GM18498 (cell line): ENCODE results near the gene COL25A1.

Experiments
- ATAC-seq: cut with Tn5 transposase; IDR thresholded peaks from one replicate; pipeline ENCODE4 v1.9.1; 2021; ENCODE audit warnings: mild to moderate bottlenecking, moderate library complexity; ENCODE audit not compliant: unreplicated experiment

Gene COL25A1

DNA sequence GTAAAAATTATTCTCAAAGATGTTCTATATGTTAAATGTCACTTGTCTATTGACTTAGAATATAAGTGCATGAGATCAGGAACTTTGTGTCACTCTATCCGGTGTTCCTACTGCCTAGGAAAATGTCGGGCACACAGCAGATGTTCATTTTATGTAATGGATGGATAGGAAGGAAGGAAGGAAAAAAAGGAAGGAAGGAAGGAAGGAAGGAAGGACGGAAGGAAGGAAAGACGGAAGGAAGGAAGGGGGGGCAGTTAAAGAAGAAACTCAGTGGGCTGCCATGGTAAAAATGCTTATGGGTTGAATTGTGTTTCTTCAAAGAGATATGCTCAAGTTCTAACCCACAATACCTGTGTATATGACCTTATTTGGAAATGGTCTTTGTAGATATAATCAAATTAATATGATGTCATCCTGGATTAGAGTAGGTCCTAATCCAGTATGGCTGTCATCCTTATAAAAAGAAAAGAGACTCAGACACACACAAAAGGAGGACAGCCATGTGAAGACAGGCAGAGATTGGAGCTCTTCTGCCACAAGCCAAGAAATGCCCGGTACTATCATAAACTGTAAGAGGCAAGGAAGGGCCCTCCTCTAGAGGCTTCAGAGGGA lies 86.3 kb downstream of the COL25A1 start:
- ATAC-seq: no peak

DNA sequence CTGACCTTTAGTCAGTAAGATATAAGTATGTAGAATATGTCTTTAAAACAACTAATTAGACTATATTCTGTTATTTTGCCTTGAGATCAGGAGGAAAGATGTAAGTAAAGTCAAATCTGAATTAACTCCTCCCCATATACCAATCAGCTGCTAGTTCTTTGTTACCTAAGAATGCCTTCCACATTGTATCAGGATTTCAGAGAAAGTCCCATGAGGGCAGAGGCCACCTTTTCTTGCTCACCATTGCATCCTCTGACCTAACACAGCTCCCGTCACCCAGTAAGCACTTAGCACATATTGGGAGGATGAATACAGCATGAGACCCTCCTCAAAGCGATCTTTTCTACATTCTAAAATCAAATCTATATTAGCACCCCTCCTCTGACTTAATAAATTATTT lies 87.0 kb downstream of the COL25A1 start:
- no peak for ATAC-seq

DNA sequence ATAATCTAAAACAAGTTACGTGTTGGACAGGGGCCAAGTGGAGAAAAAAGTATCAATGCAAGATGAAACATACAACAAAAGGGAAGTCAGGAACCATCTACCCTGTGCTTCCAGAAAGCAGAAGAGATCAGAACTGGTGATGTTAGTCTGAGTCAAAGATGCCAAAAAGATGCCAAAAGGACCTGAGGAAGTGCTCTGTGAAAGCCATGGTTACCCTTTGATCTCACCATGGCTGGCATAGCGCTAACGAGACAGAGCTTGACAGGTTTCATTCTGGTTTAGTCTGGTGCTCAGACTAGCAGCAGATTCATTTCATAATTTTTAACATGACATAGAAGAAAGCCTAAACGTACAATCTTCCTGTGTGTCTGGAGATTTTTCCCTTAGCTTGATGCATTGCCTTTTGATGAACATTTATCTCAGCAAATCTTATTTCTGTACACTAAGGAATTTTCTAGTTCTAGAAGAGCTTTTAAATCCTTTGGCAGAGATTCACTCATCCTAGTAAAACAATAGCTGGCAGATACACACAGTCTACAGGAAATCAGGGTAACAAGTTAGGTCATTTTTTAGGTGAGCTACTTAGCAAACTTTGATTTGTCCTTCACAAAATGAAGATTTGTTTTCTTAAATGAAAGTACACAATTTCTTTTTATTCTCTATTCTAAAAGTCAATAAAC lies 87.7 kb downstream of the COL25A1 start:
- no peak for ATAC-seq

DNA sequence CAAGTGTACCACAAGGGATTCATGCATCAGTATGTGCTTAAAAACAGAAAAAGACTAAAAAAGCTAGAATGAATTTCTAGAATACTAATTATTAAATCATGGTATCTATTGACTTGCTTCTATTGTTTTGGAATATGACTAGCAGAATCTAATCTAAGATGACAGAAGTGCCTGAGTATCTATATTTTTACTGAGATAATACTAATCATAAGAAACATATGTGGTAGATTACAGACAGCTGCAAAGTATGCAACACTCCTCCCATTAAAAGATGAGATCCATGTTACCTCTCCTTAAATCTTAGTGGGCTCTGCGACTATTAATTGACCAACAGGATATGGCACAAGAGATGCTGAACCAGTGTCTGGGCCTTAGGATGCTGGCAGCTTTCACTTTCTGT lies 89.4 kb downstream of the COL25A1 start:
- ATAC-seq: no peak

DNA sequence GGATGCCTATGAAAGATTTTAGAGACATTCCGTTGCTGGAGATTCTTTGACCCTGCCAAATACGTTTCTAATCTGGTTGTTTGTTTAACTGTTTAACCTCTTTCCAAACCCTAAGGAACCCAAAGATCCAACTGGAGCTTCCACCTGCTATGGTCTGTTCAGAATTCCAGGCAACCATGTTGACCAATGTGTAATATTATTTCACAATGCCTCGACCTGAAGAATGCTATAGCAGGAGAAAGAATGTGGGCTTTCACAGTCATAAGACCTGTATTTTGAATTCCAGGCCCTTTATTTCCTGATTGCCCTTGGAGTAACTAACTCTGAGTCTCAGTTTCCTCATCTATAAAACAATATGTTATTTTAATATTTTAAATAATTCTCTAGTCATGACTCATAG lies 90.8 kb downstream of the COL25A1 start:
- ATAC-seq: no peak

DNA sequence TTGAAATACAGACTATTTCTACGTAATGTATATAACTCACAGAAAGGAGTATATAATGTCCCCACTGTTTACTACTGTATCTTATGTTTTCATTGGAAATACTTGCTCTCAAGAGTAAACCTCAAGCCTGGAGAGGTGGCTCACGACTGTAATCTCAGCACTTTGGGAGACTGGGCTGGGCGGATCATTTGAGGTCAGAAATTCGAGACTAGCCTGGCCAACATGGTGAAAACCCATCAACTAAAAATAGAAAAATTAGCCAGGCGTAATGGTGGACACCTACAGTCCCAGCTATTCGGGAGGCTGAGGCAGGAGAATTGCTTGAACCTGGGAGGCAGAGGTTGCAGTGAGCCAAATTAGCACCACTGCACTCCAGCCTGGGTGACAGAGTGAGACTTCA lies 92.8 kb downstream of the COL25A1 start:
- no peak for ATAC-seq

DNA sequence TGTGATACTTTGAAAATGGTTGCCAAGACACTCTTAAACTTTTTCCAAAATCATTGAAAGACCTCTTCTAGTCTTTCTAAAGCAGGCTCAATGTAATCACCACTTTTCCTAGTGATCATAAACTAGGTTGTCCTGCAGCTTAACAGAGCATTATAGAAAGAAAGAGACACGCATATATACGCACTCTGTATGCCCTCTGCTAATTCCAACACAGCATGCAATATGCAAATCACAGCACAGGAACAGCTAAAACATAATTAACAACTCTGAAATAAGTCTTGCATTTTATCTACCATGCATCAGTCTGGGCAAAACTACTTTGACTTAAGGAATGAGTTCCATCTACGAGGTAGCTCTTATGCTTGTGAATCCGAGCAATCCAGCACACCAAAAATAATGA lies 94.6 kb downstream of the COL25A1 start:
- ATAC-seq: no peak

DNA sequence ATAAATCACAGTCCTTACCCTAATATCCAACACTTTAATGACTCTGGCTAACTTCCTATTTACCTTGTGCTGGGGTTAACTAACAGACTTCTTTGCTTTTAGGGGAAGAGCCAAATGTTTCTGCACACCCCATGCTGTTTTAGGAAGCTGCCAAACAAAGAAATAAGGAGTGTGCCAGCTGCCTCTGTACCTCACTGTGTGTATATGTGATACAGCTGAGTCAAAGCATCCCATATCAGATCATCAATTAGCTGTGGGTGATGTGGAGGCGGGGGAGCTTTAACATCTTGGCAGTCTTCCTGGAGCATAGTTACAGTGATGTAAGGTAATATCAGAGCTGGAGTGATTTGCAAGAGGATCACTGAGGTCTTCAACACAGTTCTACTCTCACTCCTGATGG lies 95.4 kb downstream of the COL25A1 start:
- no peak for ATAC-seq

DNA sequence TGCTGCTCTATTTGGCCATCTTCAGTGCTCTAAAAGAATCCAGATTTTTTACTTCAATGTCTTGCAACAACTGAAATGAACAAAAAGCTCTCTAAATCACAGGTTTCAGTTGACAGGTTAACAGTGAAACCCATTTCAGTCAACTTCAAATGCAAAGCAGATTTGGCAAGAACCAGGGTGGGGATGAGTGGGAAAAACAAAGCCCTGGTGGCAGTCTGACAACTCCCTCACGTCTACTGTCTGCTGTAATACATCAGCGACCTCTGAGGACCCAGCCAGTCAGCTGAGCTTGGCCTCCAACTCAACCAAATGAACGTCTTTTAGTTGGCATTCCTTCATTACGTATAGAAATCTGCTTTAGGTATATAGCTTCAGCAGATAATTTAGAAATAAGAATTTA lies 95.8 kb downstream of the COL25A1 start:
- no peak for ATAC-seq

DNA sequence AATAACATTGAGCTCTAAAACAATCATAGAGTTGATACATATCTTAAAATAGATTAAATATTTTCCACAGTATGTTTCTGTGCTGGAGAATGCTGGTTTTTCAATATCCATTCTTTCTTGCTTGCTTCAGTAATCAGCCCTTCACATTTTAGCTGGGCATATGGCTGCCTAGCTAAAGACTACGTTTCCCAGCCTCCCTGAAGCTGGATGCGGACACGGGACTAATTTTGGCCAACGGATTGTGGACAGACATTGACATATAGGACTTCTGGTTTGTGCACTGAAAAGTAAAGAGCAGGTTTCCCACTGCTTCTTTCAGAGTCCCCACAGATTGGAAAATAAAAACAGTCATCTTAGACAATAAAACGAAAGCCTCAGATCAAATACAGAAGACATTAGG lies 97.3 kb downstream of the COL25A1 start:
- ATAC-seq: no peak

DNA sequence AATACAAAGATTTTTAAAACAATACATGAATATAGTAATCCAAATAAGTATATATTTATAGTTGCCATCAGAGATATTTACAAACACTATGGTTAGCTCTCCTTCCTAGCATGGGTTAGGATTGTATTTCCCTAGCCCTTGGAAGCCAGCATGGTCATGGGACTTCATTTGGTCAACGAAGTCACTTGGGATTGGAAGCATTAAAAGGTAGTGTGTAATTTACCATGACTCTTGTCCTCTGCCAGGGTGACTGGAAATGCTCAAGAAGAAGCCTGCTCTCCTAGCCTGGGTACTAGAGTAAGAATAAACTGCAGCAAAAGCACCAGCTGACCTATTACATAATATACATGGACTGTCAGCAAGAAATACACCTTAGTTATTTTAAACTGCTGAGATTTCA lies 102.9 kb downstream of the COL25A1 start:
- no peak for ATAC-seq

DNA sequence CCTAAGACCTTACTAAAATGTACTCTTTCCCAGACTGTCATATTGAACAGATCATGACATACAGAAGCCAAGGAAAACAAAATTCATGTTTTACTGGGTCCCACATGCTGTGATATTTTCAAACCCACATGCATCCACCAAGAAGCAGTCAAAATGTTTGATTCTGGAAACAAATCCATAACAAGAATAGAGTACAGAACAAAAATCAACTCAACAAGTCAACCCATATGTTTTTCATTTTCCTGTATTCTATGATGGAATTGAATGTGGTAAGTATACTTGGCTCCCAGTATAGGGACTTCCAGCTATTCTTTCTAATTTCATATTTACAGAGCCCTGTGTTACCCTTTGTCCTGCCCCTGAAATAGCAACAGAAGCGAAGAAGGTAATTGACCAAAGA lies 106.8 kb downstream of the COL25A1 start:
- ATAC-seq: no peak

DNA sequence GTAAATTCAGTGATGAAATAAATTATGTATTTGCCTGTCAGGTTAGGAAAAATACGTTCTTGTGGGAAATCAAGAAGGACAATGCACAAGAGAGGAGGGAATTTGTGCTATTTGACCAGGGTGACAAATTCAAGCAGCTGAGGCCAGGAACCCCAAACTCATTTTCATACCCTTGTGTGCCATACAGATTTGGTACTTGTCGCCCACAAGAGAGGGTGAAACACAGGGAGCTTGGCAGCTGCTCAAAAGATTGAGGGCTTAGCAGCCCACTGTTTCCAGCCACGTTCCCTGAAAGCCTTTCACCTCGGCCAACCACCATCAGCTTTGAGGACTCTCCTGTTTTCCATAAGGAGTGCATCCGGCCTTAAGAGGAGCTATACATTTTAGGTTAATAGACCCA lies 111.2 kb downstream of the COL25A1 start:
- no peak for ATAC-seq

DNA sequence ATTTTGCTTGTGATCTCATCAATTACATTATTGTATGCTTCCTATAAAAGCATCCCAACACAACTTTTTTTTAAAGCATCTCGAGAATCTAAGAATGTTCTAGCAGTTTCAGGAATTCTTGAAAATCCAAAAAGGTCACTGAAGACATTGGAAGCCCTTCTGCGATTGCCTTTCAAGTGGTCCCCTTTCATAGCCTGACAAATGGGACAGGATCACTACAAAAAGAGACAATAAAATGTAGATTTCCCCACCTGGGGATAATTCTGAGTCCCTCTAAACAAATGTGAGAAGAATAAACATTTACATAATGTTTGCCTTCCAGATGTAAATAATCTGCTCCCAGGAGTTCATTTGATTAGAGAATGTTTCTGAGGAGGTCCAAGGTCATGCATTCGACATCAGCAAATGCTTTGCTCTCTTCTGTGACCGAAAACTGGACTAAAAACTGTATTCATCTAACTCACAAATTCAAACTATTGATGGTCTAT lies 116.0 kb downstream of the COL25A1 start:
- no peak for ATAC-seq

DNA sequence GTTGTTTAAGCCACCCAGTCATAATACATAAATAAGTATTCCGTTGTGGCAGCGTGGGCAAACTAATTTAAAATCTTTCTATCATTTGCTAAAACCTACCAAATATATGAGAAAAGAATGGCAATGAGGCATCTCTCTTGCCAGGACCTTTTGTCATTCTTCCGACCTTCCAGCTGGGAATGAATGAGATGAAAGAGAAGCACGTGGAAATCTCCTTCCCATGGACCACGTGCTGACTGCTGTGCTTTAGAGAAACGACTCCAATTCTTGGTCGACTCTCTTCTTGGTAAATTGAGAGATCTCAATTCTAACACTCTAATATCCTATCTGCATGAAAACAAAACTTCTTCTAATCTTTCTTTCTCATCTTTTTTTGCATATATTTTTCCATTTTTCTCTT lies 116.5 kb downstream of the COL25A1 start:
- ATAC-seq: no peak

DNA sequence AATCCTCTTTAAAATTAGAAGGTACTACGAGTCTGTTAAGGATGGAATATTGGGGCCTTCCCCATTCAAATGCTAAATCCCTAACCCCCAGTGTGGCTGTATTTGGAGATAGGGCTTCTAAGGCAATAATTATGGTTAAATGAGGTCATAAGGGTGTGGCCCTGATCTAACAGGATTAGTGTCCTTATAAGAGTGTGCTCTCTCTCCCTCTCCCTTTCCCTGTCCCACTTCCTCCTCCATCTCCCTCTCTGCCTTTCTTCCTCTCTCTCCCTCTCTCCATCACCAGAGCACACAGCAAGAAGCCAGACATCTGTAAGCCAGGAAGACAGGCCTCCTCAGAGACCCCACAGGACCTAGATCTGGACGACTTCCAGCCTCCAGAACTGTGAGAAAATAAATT lies 116.9 kb downstream of the COL25A1 start:
- no peak for ATAC-seq

DNA sequence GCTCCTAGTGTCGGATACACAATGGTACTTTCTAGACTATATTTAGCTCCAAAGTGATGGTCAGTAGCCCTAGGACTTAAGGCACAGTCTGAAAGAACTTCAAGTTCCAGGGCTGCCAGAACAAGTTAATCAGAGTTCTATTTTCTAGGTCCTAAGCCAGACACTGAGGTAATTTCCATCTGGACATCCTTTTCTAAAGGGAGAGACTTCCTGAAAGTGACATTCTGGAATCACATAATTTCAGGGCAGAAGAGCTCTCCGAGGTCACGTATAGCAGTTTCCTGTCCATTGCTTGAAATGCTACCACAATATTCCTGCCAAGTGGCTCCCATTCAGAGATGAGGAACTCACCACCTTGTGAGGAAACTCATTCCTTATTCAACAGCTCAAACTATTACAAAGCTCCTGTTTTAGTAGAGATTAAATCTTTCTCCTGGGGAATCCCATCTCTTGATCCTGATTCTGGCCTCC lies 117.9 kb downstream of the COL25A1 start:
- no peak for ATAC-seq

DNA sequence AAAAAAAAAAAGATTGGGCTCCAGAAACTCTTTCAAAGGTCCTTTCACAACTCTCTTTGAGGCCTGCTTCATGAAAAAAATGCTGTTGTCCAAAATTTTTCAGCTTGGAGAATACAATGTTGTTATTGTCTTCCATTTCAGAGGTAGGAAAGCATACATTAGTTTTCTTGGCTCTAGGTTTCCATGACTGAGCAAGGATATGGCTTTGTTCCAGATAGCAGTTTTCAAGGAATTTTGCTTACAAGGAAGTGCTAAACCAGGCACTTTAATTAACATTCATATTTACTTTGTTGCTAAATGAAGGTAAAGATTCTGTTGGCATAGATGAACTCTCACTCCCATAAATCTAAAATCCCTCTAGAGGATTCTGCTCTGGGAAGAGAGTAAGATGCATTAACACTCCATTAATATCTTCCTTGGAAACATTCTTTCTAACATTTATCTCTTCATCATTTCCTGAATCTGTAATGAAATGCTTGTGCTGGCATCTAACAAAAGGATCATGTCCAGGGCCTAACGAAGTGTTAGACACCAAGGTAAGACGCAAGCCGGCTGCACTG lies 118.4 kb downstream of the COL25A1 start:
- no peak for ATAC-seq

DNA sequence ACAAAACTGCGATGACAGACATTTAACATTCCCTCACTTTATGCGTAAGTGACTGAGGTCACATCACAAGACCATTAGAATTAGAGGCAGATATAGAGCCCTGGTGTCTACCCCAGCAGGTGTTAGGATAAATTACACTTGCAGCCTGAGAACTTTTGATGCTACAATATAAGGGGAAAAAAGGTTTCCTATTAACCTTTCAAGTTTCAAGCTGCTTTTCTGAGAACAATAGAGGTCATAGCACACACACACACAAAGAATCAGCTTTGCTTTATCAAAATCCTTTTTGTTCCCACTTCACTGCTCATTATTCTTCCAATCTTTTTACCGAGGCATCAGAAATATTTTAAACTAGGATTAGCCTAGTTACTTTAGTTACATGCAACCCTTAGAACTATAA lies 119.8 kb downstream of the COL25A1 start:
- ATAC-seq: no peak

DNA sequence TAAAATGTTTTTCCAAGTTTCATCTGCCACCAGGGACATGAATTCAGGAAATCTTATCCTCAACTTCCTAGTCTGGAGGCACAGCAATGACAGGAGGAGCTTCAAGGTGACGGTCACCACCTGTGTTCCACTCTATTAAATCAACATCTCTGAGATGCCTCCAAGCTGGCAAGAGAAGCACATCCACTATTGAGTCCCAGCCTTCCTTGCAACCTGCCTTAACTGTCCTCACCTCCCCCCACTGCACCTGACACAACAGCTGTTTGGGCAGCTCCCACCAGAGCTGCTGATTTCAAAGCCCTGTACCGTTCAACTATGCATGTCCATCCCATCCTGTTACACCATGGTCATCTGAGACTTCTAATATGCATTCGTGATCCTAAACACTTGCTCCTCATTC lies 123.4 kb downstream of the COL25A1 start:
- ATAC-seq: no peak

DNA sequence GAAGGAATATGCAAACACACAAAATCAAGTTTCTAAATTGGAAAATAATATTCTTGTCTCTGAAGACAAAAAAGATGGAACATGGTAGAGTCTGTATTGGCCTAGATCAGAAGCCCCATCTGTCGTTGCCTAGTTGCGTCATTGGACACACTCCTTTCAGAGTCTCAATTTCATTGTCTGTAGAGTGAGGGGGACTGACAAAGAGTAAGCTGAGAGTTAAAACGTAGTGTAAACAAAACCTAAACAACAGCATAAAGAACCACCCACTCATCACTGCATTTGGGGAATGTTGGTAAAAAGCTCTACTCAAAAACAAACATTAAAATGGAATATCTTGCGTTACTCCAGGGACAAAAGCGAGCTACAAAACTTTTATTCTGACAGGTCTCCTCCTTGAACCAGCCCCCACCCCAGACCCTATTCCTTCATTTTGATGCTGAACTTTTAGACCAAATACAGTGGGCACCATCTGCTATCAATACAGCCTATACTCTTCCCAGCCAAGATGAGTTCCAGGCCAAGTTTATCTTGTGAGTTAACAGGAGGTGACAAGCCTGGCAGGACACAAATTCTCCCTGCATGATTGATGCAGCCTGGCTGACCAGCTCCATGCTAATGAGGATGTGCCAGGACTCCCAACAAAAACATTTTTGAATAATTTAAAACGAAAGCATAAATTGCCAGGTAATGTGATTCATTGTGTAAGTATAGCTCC lies 125.2 kb downstream of the COL25A1 start:
- ATAC-seq: no peak
